NOMO-1 treated with dmso at 0.1 percent for 144 hours (cell line): ENCODE measurements around the gene XPNPEP2.

Source experiments
- DNase-seq: peaks from one replicate; lab custom pipeline; 2025; ENCODE audit not compliant: unreplicated experiment; lab: John Stamatoyannopoulos, UW

Gene XPNPEP2

DNA sequence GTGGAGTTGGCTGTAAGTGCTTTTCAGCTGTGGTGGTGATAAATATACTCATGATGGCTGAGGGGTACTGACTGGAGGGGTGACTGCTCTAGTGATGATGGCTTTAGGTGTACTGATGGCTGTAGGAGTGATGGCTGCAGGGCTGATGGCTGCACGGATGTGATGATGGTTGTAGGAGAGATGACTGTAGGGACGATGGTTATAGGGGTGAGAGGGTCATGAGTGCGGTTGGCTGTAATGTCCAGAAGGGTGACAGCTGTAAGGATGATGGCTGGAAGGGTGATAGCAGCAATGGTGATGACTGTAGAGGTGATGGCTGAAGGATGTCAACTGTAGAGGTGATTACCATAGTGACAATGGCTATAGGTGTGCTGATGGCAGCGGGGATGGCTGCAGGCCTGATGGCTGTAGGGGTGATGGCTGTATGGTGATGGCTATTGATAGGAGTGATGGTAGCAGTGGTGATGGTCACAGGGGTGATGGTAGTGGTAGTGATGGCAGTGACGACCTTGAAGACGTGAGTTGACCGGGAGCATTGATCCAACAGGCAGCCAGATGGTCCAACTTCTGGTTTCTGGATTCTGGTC, 40.4 kb downstream of the XPNPEP2 start:
- no peak for DNase-seq

DNA sequence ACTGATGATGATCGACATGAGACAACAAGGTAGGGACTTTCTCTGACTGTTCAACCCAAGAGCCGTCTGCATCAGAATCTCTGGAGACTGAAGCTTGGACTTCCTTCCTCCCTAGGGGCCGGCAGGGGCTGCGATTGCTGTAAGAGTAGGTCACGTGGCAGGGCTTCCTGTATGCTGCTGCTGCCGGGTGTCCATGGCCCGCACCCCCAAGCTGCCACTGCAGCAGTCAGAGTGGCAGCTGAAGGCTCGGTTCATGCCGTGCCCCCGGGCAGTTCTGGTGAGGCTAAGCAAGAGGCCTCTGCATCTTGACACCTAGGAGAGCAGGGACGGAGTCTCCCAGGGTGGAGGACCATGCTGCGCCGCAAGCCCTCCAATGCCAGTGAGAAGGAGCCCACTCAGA, 41.0 kb downstream of the XPNPEP2 start, which contains the start of gene SASH3:
TSS of gene SASH3 (plus strand) at position 203 of the 400 bp plus-strand sequence. CDS start at position 352, 149 bp downstream.
- peak; percentile 82 for DNase-seq

DNA sequence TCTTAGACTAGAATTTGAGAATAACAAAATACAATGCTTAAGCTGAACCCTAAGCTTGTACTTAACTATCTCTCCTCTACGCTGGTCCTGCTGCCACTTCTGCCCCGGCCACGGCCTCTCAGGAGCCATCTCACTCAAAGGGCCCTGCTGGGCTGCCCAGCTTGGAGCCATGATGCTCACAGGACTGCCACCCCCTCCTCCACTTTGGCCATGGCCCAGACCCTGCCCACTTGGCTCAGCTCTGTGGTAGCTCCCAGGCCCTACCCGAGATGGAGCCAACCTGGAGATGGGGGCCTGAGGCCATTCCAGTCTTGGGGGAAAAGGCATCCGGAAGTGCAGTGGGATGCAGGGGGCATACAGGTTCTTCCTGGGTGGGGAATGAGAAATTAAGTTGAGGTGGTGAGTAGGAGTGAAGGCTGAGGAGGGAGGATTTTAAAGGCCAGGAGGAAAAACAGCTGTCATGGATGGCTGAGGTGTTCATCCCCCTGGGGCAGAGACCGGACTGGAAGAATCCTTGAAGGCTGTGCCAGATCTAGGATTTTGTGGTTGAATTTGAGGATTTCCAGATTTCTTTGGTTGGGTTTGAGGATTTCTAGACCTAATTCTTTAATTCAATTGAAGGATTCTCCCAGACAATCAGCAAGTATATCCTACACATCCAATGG, 41.8 kb downstream of the XPNPEP2 start:
- no peak for DNase-seq

DNA sequence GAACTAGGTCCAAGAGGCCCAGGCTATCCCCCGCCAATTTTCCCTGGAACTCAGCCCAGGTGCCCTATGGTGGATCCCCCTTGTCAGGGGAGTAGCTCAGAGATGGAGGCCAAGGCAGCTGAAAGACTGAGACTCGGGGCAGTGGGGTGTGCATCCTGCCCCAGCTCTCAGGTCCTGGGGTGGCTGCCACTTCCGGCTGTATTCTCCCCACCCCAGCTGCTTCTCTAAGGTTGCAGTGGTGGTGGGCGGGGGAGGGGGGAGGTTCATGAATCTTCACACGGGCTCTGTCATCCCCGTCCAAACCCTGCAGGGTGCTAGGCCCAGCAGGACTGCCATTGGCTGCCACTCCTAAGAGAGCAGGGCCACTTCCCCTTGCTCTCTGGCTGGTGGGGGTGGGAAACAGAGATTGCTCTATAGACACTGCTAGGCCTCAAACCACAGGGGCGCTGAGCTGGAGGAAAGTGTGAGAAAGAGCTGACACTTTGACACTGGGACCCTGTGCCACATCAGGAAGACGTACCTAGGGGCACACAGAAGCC, 42.4 kb downstream of the XPNPEP2 start:
- DNase-seq = peak; percentile 74

DNA sequence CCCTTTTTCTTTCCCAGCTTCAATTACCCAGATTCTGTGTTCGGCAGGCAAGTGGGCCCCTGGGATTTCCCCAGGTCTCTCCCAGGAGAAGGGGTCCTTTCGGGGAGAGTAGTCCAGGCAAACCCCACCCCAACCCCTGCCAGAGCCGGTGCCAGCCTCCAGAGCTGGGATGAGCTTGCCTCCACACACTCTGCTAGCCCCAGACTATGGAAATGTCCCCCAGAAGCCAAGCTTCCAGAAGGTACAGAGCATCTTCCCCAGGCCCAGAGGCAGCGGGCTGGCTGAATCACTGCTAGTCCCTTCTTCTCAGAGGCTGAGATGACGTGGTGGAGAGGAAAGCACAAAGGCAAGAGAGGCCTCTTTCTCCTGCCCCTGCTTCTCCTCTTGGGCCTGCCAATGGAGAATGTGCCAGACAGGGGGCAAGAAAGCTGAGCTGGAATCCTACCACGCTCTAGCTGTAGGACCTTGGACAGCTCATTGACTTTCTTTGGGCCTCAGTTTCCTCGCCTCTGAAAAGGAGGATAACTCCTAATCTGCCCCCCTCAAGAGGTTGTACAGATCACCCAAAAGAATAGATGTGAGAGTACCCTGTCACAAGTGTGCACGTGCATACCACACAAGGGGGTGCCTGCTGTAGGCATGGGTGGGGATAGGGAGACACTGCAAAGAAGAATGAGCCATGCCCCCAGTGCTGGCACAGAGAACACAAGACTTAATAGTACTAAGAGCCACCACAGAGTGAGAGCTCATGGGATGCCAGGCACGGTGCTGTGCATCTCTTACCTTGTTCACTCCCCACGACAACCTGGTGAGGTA, 43.1 kb downstream of the XPNPEP2 start:
- no peak for DNase-seq

DNA sequence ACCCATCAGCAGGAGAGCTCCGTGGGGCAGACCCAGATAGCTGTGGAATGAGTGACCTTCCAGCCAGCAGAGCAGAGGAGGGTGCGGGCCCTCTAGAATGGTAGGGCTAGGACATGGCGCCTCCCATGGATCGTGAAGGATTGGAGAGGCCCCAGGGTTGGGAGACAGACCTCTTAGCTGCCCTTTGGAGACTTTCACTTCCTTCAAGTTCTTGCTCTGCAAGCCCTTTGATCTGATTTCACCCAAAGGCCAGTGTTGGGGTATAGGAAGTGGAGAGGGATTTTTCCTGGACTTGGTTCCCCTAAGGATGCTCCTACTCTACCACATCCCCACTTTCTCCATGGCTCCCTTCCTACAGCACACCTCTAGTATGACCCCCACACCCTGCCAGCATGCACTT, 43.9 kb downstream of the XPNPEP2 start:
- no peak for DNase-seq

DNA sequence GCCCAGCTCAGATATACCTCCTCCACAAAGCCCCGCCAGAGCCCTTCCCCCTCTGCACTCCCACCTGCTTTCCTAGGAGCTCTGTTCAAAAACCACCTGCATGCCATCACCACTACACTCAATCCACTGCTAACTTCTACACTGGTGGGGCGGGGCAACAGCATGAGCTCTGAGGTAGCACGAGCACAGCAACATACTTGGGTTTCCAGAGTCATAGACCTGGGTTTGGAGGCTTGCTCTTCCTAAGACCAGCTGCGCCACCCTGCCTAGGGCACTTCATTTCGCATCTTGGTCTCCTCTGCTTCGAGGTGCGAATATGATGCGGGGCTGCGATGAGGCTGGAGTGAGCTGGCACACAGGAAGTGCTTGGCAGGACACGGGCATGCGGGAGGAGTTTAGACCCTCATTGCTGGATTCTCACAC, 44.5 kb downstream of the XPNPEP2 start:
- DNase-seq = no peak

DNA sequence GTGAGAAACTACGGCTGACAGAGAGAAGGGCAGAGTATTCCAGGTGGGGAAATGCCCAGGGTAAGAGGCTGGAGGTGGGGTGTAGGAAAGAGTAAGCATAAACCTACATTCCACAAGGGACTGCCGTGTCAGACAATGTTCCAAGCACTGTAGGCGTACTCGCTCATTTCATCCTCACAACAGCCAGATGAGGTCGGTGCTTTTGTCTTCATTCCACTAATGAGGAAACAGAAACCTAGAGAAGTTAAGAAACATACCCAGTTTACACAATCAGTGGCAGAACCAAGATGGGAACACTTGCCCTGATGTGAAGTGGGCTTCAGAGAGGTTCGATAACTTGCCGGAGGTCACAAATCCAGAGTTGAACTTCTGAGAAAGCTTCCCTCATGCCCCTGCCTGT, 45.6 kb downstream of the XPNPEP2 start:
- no peak for DNase-seq

DNA sequence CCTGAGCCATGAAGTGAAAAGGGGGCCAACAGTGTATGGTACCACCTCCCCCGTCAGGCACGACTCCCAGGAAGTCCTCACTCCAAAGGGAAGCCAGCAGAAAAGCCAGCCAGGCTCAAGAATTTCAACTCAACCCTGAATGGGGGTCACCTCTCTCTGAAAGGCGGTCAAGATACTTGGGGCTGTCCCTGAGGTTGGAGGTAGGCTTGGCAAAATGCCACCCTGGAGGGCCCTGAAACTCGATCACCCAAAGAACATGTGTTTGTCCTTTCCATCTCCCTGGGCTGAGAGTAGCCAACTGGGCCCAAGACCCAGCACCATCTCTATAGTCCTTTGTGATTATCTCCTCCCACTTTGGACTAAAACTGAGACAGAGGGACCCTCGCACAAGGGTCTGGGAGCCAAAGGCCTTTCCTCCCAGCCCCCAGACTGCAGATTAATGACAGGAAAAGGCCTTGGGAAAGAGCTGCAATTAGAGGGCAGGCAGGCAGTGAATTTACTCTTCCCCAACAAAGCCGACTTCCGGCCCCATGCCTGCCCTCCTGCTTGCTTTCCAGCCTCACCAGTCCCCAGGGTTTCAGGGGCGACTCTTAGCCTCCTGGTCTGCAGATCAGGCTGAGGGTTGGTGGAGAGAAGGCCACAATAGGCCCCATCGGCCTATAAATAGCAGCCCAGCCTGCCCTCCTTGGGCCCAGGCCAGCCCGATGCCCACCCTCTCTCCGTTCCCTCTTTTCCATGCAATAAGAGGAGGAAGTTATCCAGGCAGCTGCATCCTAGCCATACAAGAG, 46.6 kb downstream of the XPNPEP2 start:
- no peak for DNase-seq

DNA sequence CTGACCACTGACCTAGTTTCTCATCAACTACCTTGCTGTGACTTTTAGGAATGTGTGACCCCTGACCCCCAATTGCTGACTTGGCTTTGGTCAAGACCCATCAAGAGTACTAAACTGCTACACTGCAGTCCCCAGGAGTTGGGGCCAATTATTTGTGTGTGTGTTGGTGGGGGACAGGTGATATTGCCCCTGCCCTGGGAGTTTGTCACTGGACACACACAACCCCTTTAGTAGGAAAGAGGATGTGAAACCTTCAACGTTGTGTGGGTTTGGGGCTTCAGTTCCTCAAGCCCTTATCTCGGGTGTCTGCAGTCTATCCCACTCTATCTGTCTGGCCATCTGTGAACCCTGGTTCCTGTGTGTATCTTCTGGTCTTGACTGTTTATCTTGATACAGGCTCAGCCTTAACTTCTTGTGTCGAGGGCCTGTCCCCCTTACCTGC, 47.5 kb downstream of the XPNPEP2 start:
- peak; percentile 68 for DNase-seq

DNA sequence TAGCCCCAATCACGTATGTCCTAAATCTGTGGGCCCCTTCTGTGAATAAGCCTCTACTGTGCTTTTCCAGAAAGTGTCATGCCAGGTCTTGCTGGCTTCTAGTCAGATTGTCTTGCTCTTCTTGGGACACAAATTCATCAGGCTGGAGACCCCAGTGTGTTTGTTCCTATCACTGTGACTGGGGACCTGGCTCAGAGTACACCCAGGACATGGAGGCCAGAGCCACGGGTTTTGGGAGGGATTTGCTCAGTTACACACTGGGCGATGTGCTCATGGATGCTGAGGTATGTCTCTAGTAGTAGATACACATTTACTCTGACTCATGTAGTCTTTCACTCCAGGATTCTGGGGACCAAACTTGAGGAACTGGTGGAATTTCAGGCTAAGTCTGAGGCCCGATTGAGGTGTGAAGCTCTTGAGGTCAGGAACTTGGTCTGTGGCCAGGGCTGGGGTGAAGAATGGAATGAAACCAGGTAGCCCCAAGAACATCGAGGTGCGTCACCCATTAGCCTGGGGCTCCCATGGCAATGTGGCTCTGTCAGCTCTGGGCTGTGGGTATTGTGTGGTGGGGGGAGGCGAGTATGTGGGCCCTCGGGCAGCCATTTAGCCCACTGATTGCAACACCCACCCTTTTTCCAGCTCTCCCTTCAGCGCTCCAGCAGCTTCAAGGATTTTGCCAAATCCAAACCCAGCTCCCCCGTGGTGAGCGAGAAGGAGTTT, 48.7 kb downstream of the XPNPEP2 start:
- DNase-seq = no peak

DNA sequence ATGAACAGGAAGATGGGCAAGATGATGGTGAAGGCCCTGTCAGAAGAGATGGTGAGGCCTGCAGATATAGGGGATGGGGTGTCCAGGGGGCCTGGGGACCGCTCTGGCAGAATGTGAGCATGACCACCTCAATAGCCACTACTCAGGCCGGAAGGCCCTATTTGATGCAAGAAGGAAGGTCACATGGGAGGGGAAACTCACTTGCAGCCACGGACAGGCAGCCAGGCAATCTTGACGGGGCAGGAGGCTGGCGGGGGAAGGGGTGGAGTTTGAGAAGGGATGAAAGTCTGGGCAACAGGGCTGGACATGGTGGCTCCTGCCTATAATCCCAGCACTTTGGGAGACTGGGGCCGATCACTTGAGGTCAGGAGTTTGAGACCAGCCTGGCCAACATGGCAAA, 49.7 kb downstream of the XPNPEP2 start:
- no peak for DNase-seq

DNA sequence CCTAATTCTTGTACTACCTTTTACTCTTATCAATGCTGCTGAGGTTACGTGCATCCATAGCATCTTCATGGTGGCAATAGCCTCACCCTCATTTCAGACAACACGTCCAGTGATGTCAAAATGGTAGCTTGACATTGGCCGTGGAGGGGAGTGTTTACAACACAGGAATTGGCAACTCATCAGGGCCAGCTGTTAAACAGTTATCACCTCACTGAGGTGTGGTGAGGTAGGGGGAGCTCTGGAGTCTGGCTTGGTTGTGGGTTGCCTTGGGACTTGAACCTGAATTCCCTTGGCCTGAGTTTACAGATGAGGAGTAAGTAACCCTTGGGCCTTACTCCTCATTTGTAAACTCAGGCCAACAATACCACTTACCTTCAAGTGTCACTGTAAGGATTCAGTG, 51.4 kb downstream of the XPNPEP2 start:
- no peak for DNase-seq

DNA sequence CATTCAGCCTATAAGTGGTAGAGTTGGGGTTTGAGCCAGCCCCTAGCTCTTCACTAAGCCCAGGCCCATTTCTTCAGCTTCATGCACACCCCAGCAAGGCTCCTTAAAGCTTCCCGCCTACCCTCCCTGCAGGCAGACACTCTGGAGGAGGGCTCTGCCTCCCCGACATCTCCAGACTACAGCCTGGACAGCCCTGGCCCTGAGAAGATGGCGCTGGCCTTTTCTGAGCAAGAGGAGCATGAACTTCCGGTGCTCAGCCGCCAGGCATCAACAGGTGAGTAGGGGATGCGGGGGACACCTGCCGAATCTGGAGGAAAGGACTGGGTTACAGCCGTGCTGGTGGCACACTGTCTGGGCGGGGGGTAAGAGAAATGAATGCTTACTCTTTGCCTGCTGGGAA, 52.0 kb downstream of the XPNPEP2 start:
- no peak for DNase-seq

DNA sequence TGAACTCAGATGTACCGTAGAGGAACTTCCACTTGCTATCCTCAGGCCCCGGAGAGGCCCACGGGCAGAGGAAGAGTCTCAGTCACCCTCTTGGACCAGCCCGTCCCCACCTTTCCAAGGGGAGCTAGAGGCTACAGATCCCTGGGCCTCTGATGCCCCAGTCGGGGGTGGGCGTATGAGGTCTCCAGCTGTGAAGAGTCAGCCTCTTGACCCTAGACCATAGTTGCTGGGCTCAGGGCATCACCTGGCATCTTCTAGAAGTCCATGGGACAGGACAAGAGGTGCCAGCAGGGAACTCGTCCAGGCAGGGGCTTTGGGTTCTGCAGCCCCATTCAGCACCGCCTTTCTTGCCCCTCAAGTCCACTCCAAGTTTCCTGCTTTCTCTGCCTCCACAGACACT, 52.6 kb downstream of the XPNPEP2 start:
- DNase-seq = no peak

DNA sequence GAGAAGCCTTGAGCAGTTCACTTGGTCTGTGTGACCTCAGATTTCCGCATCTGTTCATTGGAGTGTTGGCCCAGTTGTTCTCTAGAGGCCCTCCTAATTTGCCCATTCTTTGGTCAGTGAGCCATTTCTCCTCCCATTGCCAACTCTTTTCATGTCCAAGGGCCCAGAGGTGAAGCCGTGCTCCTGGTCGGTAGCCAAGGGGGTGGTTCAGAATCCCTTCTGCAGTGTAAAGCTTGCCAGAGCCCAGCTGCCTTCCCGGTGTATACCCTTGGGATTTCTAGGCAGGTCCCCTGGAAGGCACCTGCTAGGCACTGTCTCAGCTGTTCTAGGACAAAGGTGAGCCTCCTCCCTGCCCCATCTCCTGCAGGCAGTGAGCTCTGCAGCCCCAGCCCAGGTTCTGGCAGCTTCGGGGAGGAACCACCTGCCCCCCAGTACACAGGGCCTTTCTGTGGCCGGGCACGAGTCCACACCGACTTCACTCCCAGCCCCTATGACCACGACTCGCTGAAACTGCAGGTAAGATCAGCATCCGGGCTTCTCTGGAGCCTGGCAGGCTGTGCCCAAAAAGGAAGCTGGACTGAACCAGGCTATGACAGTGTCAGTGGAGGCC, 53.3 kb downstream of the XPNPEP2 start:
- no peak for DNase-seq

DNA sequence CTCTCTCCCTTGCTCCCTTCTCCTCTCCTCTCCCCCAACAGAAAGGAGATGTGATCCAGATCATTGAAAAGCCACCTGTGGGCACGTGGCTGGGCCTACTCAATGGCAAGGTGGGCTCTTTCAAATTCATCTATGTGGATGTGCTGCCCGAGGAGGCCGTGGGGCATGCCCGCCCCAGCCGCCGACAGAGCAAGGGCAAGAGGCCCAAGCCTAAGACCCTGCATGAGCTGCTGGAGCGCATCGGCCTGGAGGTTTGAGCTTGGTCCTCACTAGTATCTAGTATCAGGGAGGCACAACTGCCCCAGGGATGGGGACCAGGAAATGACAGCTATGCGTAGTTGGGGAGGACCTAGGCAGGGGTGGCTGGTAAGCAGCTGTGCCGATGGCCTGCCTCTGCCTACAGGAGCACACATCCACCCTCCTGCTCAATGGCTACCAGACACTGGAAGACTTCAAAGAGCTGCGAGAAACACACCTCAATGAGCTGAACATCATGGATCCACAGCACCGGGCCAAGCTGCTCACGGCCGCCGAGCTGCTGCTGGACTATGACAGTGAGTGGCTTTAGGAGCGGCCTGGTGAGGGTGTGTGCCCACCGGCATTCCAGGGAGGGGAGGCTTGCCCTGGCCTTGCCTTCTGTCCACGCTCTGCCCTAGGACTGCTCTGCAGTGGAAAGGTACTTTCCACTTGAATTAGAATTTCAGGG, 54.0 kb downstream of the XPNPEP2 start:
- no peak for DNase-seq

DNA sequence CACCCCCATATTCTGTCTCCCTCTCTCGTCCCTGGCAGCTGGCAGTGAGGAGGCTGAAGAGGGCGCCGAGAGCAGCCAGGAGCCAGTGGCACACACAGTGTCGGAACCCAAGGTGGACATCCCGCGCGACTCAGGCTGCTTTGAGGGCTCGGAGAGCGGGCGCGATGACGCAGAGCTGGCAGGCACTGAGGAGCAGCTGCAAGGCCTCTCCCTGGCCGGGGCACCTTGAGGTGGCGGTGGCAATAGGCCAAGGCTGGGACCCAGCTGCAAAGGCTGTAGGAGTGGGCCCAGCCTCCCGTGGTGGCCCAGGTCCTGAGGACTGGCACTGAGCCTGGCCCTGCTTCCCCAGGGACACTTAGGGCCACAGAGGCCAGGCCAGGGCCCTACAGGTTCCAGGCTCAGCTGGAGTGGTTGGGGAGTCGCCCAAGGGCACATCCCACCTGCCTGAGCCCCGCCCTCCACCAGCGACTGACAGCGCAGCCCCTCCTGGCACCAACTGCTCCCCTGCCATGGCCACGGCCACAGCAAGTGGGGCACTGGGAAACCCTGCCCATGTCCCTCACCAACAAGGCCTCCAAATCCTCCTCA, 54.9 kb downstream of the XPNPEP2 start:
- DNase-seq = no peak

DNA sequence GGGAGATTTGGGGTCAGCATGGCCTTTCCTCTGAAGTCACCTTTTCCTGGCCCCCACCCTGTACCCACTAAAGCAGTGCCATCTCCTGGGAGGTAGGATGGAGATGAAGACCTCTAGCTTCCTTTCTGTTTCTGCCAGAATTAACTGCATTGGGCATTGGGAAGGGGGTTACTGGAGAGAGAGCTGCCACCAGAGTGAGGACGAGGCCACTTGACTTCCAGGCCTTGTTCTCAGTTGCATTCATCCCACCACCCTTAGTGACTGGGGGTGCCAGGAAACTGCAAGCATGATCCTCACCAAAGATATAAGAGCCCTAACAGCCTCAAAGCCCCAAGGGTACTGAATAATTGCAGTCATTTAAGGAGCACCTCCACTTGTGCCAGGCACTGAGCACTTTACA, 56.8 kb downstream of the XPNPEP2 start:
- no peak for DNase-seq
